CD4-positive, alpha-beta T cell (primary cell): ENCODE data around the gene CD82. TPM values are rescaled to one million over a fixed set of nuclear protein-coding genes. Genes with fewer than 3 reads are reported as not detected.

ENCODE experiments used
- ATAC-seq: fragments of 200-7000 bp; cut with Tn5 transposase; one replicate; pipeline ENCODE4 v1.10.0; 2022; ENCODE audit warnings: mild to moderate bottlenecking; ENCODE audit not compliant: poor library complexity
- CTCF ChIA-PET: fragments of 350-600 bp; sonication (Branson Sonifier 250); formaldehyde crosslinking; loops from one replicate; lab custom pipeline; 2021; ENCODE audit warnings: antibody characterized with exemption, inconsistent platforms; lab: Charles Lee
- POLR2A ChIA-PET: fragments of 350-600 bp; sonication (Branson Sonifier 250); formaldehyde crosslinking; loops from one replicate; lab custom pipeline; 2021; ENCODE audit warnings: antibody characterized with exemption, inconsistent platforms; lab: Charles Lee
- DNase-seq, 14 experiments: peaks; one replicate each; pipeline ENCODE4 v3.0.0-alpha.2; 2013 to 2020; ENCODE audit warnings: mixed read lengths in 2 of 14
- H3K27ac ChIP-seq, 2 donors: one replicate each; pipeline versions ENCODE4 v1.5.1 to v1.7.0; 2013; ENCODE audit warnings: low read length in 2 of 2, low read depth in 1 of 2, mild to moderate bottlenecking in 1 of 2
- H3K27me3 ChIP-seq, 2 experiments: 1 replicate in 1 of 2; 2 replicates in 1 of 2; pipeline versions ENCODE4 v1.6.1 to v1.7.0; 2013; ENCODE audit warnings: low read length in 2 of 2, control low read depth in 1 of 2, mild to moderate bottlenecking in 1 of 2, moderate library complexity in 1 of 2; ENCODE audit not compliant: insufficient read depth in 2 of 2, control insufficient read depth in 1 of 2
- H3K36me3 ChIP-seq: one replicate; pipeline ENCODE4 v1.6.1; 2013; ENCODE audit warnings: low read length, control low read depth; ENCODE audit not compliant: insufficient read depth
- H3K4me1 ChIP-seq: one replicate; pipeline ENCODE4 v1.6.1; 2013; ENCODE audit warnings: low read length, control low read depth; ENCODE audit not compliant: insufficient read depth
- H3K4me3 ChIP-seq: one replicate; pipeline ENCODE4 v1.5.1; 2013; ENCODE audit warnings: mild to moderate bottlenecking, low read length, moderate library complexity
- H3K9me3 ChIP-seq, 2 experiments: 1 replicate in 1 of 2; 2 replicates in 1 of 2; pipeline versions ENCODE4 v1.6.1 to v1.7.0; 2013; ENCODE audit warnings: low read length in 2 of 2, mild to moderate bottlenecking in 2 of 2, control low read depth in 1 of 2, moderate library complexity in 1 of 2; ENCODE audit not compliant: control insufficient read depth in 1 of 2, insufficient read depth in 1 of 2
- H3K27ac Mint-ChIP-seq: one replicate; pipeline ENCODE4 v1.8.0; 2020; ENCODE audit warnings: mixed read lengths
- H3K27me3 Mint-ChIP-seq: one replicate; pipeline ENCODE4 v1.8.0; 2021; ENCODE audit warnings: mixed read lengths
- H3K36me3 Mint-ChIP-seq: one replicate; pipeline ENCODE4 v1.8.0; 2021; ENCODE audit warnings: low read depth, mixed read lengths
- H3K4me1 Mint-ChIP-seq: one replicate; pipeline ENCODE4 v1.8.0; 2021; ENCODE audit warnings: low read depth, mixed read lengths
- H3K4me3 Mint-ChIP-seq: one replicate; pipeline ENCODE4 v1.8.0; 2020; ENCODE audit warnings: mild to moderate bottlenecking, mixed read lengths
- H3K9me3 Mint-ChIP-seq: one replicate; pipeline ENCODE4 v1.8.0; 2020; ENCODE audit warnings: mixed read lengths
- CTCF ChIP-seq: fragments of 200-600 bp; IDR thresholded peaks from one replicate; pipeline ENCODE4 v1.8.0; 2022; ENCODE audit warnings: antibody characterized with exemption, mild to moderate bottlenecking
- intact Hi-C, 2 experiments: fragments of 100-400 bp; cut with DNase I in 1 of 2; cut with micrococcal nuclease in 1 of 2; formaldehyde crosslinking; loops; one replicate each; pipeline versions ENCODE4 v1.15.1 to v1.9.0; 2023 to 2025; cut with DNase I, micrococcal nuclease
- total RNA-seq, 174 experiments: library from RNA in 2 of 174; stranded (reverse) in 2 of 174; gene quantifications; one replicate each; pipeline ENCODE4 v1.2.3 and lab custom pipeline; 2021 to 2026

Gene CD82
- total RNA-seq, 2 experiments from 2014 or later = 33.8 to 37.3 TPM

- Mint-ChIP-seq H3K4me1 (peaks cover 5% of the 10 kb centered on the region), H3K27me3 (peaks cover 51% of the 10 kb centered on the region), H3K9me3 (no peaks in the 10 kb centered on the region), H3K27ac (no peak overlapping the region), H3K4me3 (no peak overlapping the region), H3K36me3 (no peaks in the 10 kb centered on the region)
- Histone ChIP-seq H3K27ac (no peak overlapping the region), H3K27me3 (peaks cover 0 to 6% of the 10 kb centered on the region in 2 experiments), H3K9me3 (peaks cover 0 to 14% of the 10 kb centered on the region in 2 experiments), H3K36me3 (no peaks in the 10 kb centered on the region), H3K4me1 (peaks cover 6% of the 10 kb centered on the region), H3K4me3 (no peak overlapping the region)
- intact Hi-C loops = no loop called here
- CTCF ChIA-PET = no interaction called here
- ATAC-seq (no peak), DNase-seq (no peak)
- TF ChIP-seq CTCF = no peak
- POLR2A ChIA-PET = no interaction called here
Observed at GRCh38 chr11:44521148-44521547, 44.3 kb upstream of the CD82 start.

GRCh38 chr11:44522294-44522693 is 43.2 kb upstream of the CD82 start:
- no peak for TF ChIP-seq CTCF
- H3K27ac Mint-ChIP-seq = no peak overlapping the region
- Histone ChIP-seq H3K27ac (no peak overlapping the region), H3K36me3 (no peaks in the 10 kb centered on the region), H3K4me3 (no peak overlapping the region), H3K9me3 (peaks cover 0 to 14% of the 10 kb centered on the region in 2 experiments), H3K27me3 (peaks cover 0 to 6% of the 10 kb centered on the region in 2 experiments), H3K4me1 (peaks cover 6% of the 10 kb centered on the region)
- ChIA-PET CTCF (interaction anchor here (1.9 kb wide), 1 partner anchor 389 kb away, joined by 6 read pairs; no protein-coding TSS in a partner anchor), POLR2A (no interaction called here)
- peaks cover 44% of the 10 kb centered on the region for H3K27me3 Mint-ChIP-seq
- no peaks in the 10 kb centered on the region for H3K36me3 Mint-ChIP-seq
- DNase-seq (no peak), ATAC-seq (no peak)
- H3K4me1 Mint-ChIP-seq = peaks cover 5% of the 10 kb centered on the region
- intact Hi-C loops = no loop called here
- no peak overlapping the region for H3K4me3 Mint-ChIP-seq
- H3K9me3 Mint-ChIP-seq = no peaks in the 10 kb centered on the region

GRCh38 chr11:44524346-44524745 is 41.1 kb upstream of the CD82 start:
- no peak overlapping the region for H3K27ac Mint-ChIP-seq
- Histone ChIP-seq H3K9me3 (peaks cover 0 to 14% of the 10 kb centered on the region in 2 experiments), H3K27ac (no peak overlapping the region), H3K4me3 (no peak overlapping the region), H3K27me3 (peaks cover 0 to 6% of the 10 kb centered on the region in 2 experiments), H3K36me3 (no peaks in the 10 kb centered on the region), H3K4me1 (peaks cover 6% of the 10 kb centered on the region)
- ChIA-PET CTCF (interaction anchor here (1.9 kb wide), 2 partner anchors 93 to 387 kb away, joined by 6 to 9 read pairs; no protein-coding TSS in a partner anchor), POLR2A (no interaction called here)
- no peaks in the 10 kb centered on the region for H3K9me3 Mint-ChIP-seq
- no peaks in the 10 kb centered on the region for H3K36me3 Mint-ChIP-seq
- TF ChIP-seq CTCF = no peak
- H3K27me3 Mint-ChIP-seq = peaks cover 27% of the 10 kb centered on the region
- no peak for DNase-seq
- peaks cover 5% of the 10 kb centered on the region for H3K4me1 Mint-ChIP-seq
- intact Hi-C loops = no loop called here
- H3K4me3 Mint-ChIP-seq = no peak overlapping the region
- no peak for ATAC-seq
